ENCODE results near the gene PTGER3. TPM values are rescaled to one million over a fixed set of nuclear protein-coding genes. Genes with fewer than 3 reads are reported as not detected.

PTGER3 gene
- polyA plus RNA-seq, 1 donor (not counting 4 experiments of a cell fraction or from before 2014, with no cell fraction given): 0.04 TPM

- TF ChIP-seq EZH2 (IDR thresholded peaks at IDR 0.05; ENCODE audit: low read length) (no peak), CTCF (optimal IDR thresholded peaks at IDR 0.05 in 1 of 3, IDR thresholded peaks at IDR 0.05 in 1 of 3, conservative IDR thresholded peaks at IDR 0.05 in 1 of 3; ENCODE audit: extremely low read depth in 1 of 3, insufficient read depth in 2 of 3, low read length in 3 of 3) (no peak)
- dilution Hi-C loops (cut with MboI; ENCODE audit: extremely low pct_ligation_motif_present, low sequenced_read_pairs): no loop called here
- H3K9me1 ChIP-seq (ENCODE audit: control insufficient read depth, extremely low read depth, insufficient read depth, low read length): no peaks in the 10 kb centered on the region
- no peak overlapping the region for H3K27ac ChIP-seq (ENCODE audit: control insufficient read depth, insufficient read depth, low read length)
- no peak overlapping the region for H3K9ac ChIP-seq (ENCODE audit: control insufficient read depth, extremely low read depth, insufficient read depth, low read length)
- no peaks in the 10 kb centered on the region for H3K36me3 ChIP-seq (ENCODE audit: control insufficient read depth in 2 of 2, extremely low read depth in 1 of 2, insufficient read depth in 2 of 2, low read length in 2 of 2)
- no peak for FAIRE-seq
- H3K27me3 ChIP-seq (ENCODE audit: control insufficient read depth, extremely low read depth, insufficient read depth, low read length): no peaks in the 10 kb centered on the region
- no peaks in the 10 kb centered on the region for H3K9me3 ChIP-seq (ENCODE audit: control insufficient read depth, low read depth, low read length)
- H3K4me1 ChIP-seq (ENCODE audit: control insufficient read depth, extremely low read depth, insufficient read depth, low read length): no peaks in the 10 kb centered on the region
- no peak overlapping the region for H3K4me3 ChIP-seq (ENCODE audit: control insufficient read depth in 2 of 3, extremely low read depth in 1 of 3, insufficient read depth in 2 of 3, low read depth in 1 of 3, low read length in 3 of 3)
- no peak for DNase-seq (ENCODE audit: low read depth, low spot score)
- no peaks in the 10 kb centered on the region for H4K20me1 ChIP-seq (ENCODE audit: control insufficient read depth, extremely low read depth, insufficient read depth, low read length)
- no peaks in the 10 kb centered on the region for H3K79me2 ChIP-seq (ENCODE audit: control insufficient read depth, insufficient read depth, low read length)
- H3K4me2 ChIP-seq (ENCODE audit: control insufficient read depth, extremely low read depth, insufficient read depth, low read depth, low read length): no peak overlapping the region
- H2AFZ ChIP-seq (ENCODE audit: control insufficient read depth, low read length): no peak overlapping the region
Observed at GRCh38 chr1:70993798-70994197, 53.8 kb downstream of the PTGER3 start.

GRCh38 chr1:70992521-70992920 lies 55.1 kb downstream of the PTGER3 start:
- dilution Hi-C loops (cut with MboI; ENCODE audit: extremely low pct_ligation_motif_present, low sequenced_read_pairs): no loop called here
- H4K20me1 ChIP-seq (ENCODE audit: control insufficient read depth, extremely low read depth, insufficient read depth, low read length): no peaks in the 10 kb centered on the region
- no peak overlapping the region for H3K27ac ChIP-seq (ENCODE audit: control insufficient read depth, insufficient read depth, low read length)
- H3K9me1 ChIP-seq (ENCODE audit: control insufficient read depth, extremely low read depth, insufficient read depth, low read length): no peaks in the 10 kb centered on the region
- no peaks in the 10 kb centered on the region for H3K79me2 ChIP-seq (ENCODE audit: control insufficient read depth, insufficient read depth, low read length)
- H3K27me3 ChIP-seq (ENCODE audit: control insufficient read depth, extremely low read depth, insufficient read depth, low read length): no peaks in the 10 kb centered on the region
- H3K4me1 ChIP-seq (ENCODE audit: control insufficient read depth, extremely low read depth, insufficient read depth, low read length): no peaks in the 10 kb centered on the region
- H3K9ac ChIP-seq (ENCODE audit: control insufficient read depth, extremely low read depth, insufficient read depth, low read length): no peak overlapping the region
- FAIRE-seq: no peak
- no peak overlapping the region for H3K4me2 ChIP-seq (ENCODE audit: control insufficient read depth, extremely low read depth, insufficient read depth, low read depth, low read length)
- no peaks in the 10 kb centered on the region for H3K36me3 ChIP-seq (ENCODE audit: control insufficient read depth in 2 of 2, extremely low read depth in 1 of 2, insufficient read depth in 2 of 2, low read length in 2 of 2)
- no peaks in the 10 kb centered on the region for H3K9me3 ChIP-seq (ENCODE audit: control insufficient read depth, low read depth, low read length)
- no peak overlapping the region for H3K4me3 ChIP-seq (ENCODE audit: control insufficient read depth in 2 of 3, extremely low read depth in 1 of 3, insufficient read depth in 2 of 3, low read depth in 1 of 3, low read length in 3 of 3)
- no peak for DNase-seq (ENCODE audit: low read depth, low spot score)
- no peak overlapping the region for H2AFZ ChIP-seq (ENCODE audit: control insufficient read depth, low read length)
- TF ChIP-seq EZH2 (IDR thresholded peaks at IDR 0.05; ENCODE audit: low read length): no peak
- TF ChIP-seq CTCF (optimal IDR thresholded peaks at IDR 0.05 in 1 of 3, IDR thresholded peaks at IDR 0.05 in 1 of 3, conservative IDR thresholded peaks at IDR 0.05 in 1 of 3; ENCODE audit: extremely low read depth in 1 of 3, insufficient read depth in 2 of 3, low read length in 3 of 3): no peak
